Effector memory CD8-positive, alpha-beta T cell (primary cell): Measurements from ENCODE around the gene ZSWIM3.
"Not testable (repeated sequence)": the region's sequence is repeated elsewhere in the genome, so short reads cannot be mapped to it uniquely, and the experiment has no call there.

Experiments used
- ATAC-seq: fragments of 150-1000 bp; cut with Tn5 transposase; replicated peaks from 2 replicates; pipeline ENCODE4 v1.10.0; 2021; ENCODE audit warnings: mild to moderate bottlenecking, moderate library complexity
- DNase-seq, 3 experiments: peaks; one replicate each; pipeline ENCODE4 v3.0.0; 2021
- H3K27ac Mint-ChIP-seq, 2 donors: one replicate each; pipeline ENCODE4 v1.8.0; 2022; ENCODE audit warnings: mild to moderate bottlenecking in 2 of 2, mixed read lengths in 2 of 2, moderate library complexity in 2 of 2
- H3K27me3 Mint-ChIP-seq, 2 donors: one replicate each; pipeline ENCODE4 v1.8.0; 2022; ENCODE audit warnings: mixed read lengths in 2 of 2
- H3K36me3 Mint-ChIP-seq: one replicate; pipeline ENCODE4 v1.8.0; 2022; ENCODE audit warnings: mild to moderate bottlenecking, moderate library complexity, mixed read lengths; ENCODE audit not compliant: insufficient read depth
- H3K4me1 Mint-ChIP-seq, 2 donors: one replicate each; pipeline ENCODE4 v1.8.0; 2022; ENCODE audit warnings: low read depth in 2 of 2, mixed read lengths in 2 of 2
- H3K4me3 Mint-ChIP-seq, 2 donors: one replicate each; pipeline ENCODE4 v1.8.0; 2022; ENCODE audit warnings: mild to moderate bottlenecking in 2 of 2, mixed read lengths in 2 of 2, moderate library complexity in 2 of 2
- H3K9me3 Mint-ChIP-seq, 2 donors: one replicate each; pipeline ENCODE4 v1.8.0; 2022; ENCODE audit warnings: mixed read lengths in 2 of 2

The ZSWIM3 gene

DNA sequence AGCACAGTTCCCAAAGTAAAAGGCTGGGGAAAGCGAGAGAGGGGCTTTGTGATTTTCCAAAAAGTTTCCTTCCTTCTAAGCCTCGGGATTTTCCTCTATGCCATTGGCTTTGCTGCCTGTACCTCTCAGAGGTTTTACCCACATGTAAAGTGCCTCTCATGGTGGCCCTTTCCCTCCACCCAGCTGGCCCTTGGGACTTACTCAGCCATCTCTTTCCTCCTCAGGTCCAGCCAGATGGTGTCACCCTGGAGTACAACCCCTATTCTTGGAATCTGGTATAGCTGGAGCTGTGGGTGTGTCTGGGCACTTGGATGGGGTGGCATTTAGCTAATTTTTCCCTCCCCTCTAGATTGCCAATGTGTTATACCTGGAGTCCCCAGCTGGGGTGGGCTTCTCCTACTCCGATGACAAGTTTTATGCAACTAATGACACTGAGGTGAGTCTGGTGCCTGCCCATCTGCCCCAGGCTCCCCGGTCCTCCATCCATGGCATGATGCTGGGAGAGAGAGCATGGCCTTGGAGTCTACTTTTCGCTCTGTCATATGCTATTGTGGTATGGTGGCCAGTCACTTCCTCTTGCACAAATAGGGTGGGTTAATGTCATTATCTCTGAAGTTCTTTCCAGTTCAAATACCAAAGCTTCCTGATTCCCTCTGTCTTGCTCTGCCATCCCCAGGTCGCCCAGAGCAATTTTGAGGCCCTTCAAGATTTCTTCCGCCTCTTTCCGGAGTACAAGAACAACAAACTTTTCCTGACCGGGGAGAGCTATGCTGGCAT is 34.8 kb downstream of the ZSWIM3 start:
- no peak for DNase-seq
- Mint-ChIP-seq H3K4me1 (peaks cover 18 to 34% of the 10 kb centered on the region in 2 donors), H3K27me3 (no peaks in the 10 kb centered on the region), H3K9me3 (no peaks in the 10 kb centered on the region), H3K4me3 (peak overlapping the region; percentile 92 to 94), H3K27ac (peak overlapping the region; percentile 79 to 92), H3K36me3 (peaks cover 28% of the 10 kb centered on the region)
- ATAC-seq: no peak

DNA sequence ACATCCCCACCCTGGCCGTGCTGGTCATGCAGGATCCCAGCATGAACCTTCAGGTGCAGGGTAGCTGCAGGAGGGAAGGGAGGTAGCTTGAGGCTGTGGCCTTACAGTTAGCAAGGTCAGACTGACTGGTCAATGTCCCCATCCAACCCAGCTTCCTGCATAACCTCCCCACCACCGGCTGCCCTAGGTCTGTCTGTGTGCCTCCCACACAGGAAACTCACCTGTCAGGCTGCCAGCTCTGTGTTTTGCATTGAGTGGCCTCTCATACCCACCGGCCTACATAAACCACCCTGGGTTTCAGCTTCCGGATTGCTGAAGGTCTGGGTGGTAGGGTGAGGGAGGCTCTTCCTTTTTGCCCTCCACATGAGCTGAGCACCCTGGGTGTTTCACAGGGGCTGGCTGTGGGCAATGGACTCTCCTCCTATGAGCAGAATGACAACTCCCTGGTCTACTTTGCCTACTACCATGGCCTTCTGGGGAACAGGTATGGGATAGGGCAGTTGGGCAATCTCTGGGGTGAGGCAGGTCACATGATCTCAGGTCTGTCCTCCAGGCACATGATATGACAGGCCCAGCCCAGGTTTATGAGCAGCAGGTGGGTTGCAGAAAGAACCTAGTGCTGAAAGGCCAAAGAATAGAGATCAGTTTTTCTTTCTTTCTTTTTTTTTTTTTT is 35.5 kb downstream of the ZSWIM3 start:
- H3K4me3 Mint-ChIP-seq: peak overlapping the region; percentile 92 to 94
- peak overlapping the region; percentile 9 to 92 for H3K27ac Mint-ChIP-seq
- no peaks in the 10 kb centered on the region for H3K27me3 Mint-ChIP-seq
- H3K9me3 Mint-ChIP-seq: no peaks in the 10 kb centered on the region
- peak in 2 of 3 experiments; percentile 37 to 41 for DNase-seq
- ATAC-seq: peak; percentile 61
- H3K4me1 Mint-ChIP-seq: peaks cover 18 to 34% of the 10 kb centered on the region in 2 donors
- peaks cover 31% of the 10 kb centered on the region for H3K36me3 Mint-ChIP-seq

DNA sequence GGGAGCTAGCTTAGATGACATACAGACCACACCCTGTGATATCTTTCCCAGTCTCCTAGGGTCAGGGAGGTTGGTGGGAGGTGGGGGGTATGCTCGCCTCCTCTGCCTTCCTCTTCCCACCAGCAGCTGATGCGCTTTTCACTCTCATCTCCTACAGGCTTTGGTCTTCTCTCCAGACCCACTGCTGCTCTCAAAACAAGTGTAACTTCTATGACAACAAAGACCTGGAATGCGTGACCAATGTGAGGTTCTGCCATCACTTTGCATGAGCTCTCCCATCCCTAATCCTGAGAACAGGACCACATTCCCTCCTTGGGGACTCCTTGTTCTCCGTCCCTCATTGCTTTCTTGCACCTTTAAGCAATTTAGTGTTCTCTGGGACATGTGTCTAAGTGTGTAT is 36.4 kb downstream of the ZSWIM3 start:
- Mint-ChIP-seq H3K4me3 (peak overlapping the region in 1 of 2 donors; percentile 94), H3K4me1 (peaks cover 18 to 34% of the 10 kb centered on the region in 2 donors), H3K27me3 (no peaks in the 10 kb centered on the region), H3K27ac (peak overlapping the region; percentile 9 to 92), H3K36me3 (peaks cover 31% of the 10 kb centered on the region), H3K9me3 (no peaks in the 10 kb centered on the region)
- ATAC-seq: no peak
- DNase-seq: no peak

DNA sequence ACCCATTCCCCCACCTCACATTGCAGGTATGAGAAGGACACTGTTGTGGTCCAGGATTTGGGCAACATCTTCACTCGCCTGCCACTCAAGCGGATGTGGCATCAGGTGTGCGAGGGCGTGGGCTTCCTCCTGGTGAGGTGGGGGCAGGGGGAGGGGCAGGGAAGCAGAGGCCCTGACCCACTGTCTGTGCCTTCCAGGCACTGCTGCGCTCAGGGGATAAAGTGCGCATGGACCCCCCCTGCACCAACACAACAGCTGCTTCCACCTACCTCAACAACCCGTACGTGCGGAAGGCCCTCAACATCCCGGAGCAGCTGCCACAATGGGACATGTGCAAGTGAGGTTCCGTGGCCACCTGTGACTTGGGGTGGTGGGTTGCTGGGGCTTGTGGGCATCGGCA is 37.4 kb downstream of the ZSWIM3 start:
- ATAC-seq (no peak), DNase-seq (no peak)
- Mint-ChIP-seq H3K4me1 (peaks cover 18 to 30% of the 10 kb centered on the region in 2 donors), H3K27me3 (no peaks in the 10 kb centered on the region), H3K4me3 (peak overlapping the region in 1 of 2 donors; percentile 29), H3K36me3 (peaks cover 31% of the 10 kb centered on the region), H3K9me3 (no peaks in the 10 kb centered on the region), H3K27ac (peak overlapping the region in 1 of 2 donors; percentile 62)

DNA sequence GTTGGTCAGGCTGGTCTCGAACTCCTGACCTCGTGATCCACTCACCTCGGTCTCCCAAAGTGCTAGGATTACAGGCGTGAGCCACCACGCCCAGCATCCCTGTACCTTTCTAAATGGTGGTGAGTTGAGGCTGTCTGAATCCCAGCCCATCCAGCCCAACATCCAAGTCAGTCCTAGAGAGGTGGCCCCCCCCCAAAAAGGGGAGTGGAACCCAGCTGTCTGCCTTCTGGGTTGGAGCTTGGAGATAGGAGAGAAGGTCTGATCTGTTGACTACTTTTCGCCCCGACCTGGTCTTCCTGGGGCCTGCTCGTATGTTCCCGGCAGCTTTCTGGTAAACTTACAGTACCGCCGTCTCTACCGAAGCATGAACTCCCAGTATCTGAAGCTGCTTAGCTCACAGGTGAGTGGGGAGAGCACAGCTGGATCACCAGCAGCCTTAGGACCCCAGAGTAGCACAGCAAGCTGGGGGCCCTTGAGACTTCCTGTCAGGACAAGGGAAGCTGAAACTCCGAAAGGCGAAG is 39.3 kb downstream of the ZSWIM3 start:
- no peak for DNase-seq
- Mint-ChIP-seq H3K27ac (no peak overlapping the region), H3K27me3 (no peaks in the 10 kb centered on the region), H3K9me3 (no peaks in the 10 kb centered on the region), H3K4me1 (peaks cover 14 to 23% of the 10 kb centered on the region in 2 donors), H3K36me3 (peaks cover 18% of the 10 kb centered on the region), H3K4me3 (no peak overlapping the region)
- no peak for ATAC-seq

DNA sequence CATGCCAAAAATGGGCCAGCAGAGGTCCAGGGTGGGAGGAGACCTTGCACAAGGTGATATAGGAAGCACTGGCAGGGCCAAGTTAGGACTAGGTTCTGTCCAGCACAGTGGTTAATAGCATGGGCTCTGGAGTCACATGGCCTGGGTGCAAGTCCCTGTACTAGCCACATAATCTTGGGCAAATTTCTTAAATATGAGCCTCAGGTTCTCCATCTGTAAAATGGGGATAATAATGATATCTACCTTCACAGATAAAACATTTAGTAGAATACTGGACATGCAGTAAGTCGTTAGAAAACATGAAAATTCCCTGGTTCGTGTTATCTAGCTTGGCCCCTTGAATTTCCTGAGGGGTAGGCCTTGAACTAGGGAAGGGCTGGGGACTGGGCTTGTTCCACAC is 39.9 kb downstream of the ZSWIM3 start:
- H3K9me3 Mint-ChIP-seq: no peaks in the 10 kb centered on the region
- H3K27me3 Mint-ChIP-seq: no peaks in the 10 kb centered on the region
- DNase-seq: no peak
- H3K36me3 Mint-ChIP-seq: peaks cover 13% of the 10 kb centered on the region
- H3K4me1 Mint-ChIP-seq: peaks cover 11 to 18% of the 10 kb centered on the region in 2 donors
- no peak overlapping the region for H3K4me3 Mint-ChIP-seq
- no peak overlapping the region for H3K27ac Mint-ChIP-seq
- ATAC-seq: no peak

DNA sequence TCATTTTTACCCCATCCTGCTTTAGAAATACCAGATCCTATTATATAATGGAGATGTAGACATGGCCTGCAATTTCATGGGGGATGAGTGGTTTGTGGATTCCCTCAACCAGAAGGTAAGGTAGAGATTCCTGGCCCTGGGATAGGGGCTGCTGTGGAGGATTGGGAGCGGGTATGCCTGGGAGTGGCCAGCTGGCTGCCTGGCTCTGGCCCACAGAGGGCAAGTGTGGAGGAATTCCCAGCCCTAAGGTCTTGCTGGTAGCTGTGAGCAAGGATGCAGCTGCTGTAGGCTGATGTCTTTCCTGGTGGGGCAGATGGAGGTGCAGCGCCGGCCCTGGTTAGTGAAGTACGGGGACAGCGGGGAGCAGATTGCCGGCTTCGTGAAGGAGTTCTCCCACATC is 40.3 kb downstream of the ZSWIM3 start:
- H3K27ac Mint-ChIP-seq: no peak overlapping the region
- H3K4me3 Mint-ChIP-seq: no peak overlapping the region
- ATAC-seq (no peak), DNase-seq (no peak)
- no peaks in the 10 kb centered on the region for H3K27me3 Mint-ChIP-seq
- no peaks in the 10 kb centered on the region for H3K9me3 Mint-ChIP-seq
- peaks cover 9% of the 10 kb centered on the region for H3K36me3 Mint-ChIP-seq
- peaks cover 7 to 13% of the 10 kb centered on the region in 2 donors for H3K4me1 Mint-ChIP-seq

DNA sequence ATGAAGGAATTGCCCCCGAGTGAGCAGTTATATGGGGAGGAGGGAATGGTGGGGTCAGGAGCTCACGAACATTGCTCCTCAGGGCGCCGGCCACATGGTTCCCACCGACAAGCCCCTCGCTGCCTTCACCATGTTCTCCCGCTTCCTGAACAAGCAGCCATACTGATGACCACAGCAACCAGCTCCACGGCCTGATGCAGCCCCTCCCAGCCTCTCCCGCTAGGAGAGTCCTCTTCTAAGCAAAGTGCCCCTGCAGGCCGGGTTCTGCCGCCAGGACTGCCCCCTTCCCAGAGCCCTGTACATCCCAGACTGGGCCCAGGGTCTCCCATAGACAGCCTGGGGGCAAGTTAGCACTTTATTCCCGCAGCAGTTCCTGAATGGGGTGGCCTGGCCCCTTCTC is 40.9 kb downstream of the ZSWIM3 start:
- Mint-ChIP-seq H3K9me3 (no peaks in the 10 kb centered on the region), H3K27ac (no peak overlapping the region), H3K4me1 (peaks cover under 1 to 8% of the 10 kb centered on the region in 2 donors), H3K27me3 (no peaks in the 10 kb centered on the region), H3K36me3 (peaks cover 3% of the 10 kb centered on the region), H3K4me3 (no peak overlapping the region)
- ATAC-seq (no peak), DNase-seq (no peak)

DNA sequence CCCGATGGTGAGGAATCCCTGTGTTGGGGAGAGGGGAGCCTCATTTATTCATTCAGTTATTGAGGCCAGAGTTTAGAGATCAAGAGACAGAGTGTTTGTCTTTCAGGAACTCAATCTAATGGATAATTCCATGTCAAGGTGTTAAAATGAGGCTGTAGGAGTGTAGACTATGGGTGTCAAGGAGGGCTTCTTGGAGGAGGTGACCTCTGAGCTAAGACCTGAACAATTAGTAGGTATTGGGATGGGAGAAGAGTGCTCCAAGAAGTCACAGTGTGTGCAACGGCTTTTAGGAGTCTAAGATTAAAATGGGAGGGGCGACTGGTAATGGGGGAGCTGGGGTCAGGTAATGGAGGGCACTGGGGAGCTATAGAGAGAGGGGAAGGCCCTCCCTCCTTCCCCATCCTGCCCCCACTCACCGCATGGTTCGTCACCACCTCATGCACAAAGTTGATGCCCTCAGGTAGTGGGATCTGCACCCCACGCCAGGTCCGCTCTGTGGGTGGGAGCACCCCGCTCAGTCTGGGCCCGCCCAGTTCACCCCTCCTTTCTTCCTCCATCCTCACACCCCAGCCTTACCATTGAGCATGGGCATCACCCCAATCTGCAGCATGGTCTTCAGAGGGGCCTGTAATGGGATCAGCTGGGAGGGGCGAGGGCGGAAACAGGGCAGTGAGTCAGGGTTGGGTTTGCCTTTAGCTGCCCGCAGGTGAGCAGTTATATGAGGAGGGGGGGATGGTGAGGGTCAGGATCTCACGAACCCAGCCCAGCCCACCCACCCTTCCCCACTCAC is 41.8 kb downstream of the ZSWIM3 start:
- Mint-ChIP-seq H3K36me3 (peaks cover 3% of the 10 kb centered on the region), H3K4me3 (no peak overlapping the region), H3K27me3 (no peaks in the 10 kb centered on the region), H3K9me3 (no peaks in the 10 kb centered on the region), H3K27ac (no peak overlapping the region), H3K4me1 (no peaks in the 10 kb centered on the region)
- DNase-seq (no peak), ATAC-seq (no peak)

DNA sequence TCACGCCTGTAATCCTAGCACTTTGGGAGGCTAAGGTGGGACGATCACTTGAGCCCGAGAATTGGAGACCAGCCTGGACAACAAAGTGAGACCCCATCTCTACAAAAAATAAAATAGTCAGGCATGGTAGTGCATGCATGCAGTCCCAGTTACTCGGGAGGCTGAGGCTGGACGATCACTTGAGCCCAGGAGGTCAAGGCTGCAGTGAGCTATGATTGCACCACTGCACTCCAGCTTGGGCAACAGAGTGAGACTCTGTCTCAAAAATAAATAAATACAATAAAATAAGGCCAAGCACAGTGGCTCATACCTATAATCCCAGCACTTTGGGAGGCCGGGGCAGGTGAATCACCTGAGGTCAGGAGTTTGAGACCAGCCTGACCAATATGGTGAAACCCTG is 43.9 kb downstream of the ZSWIM3 start:
- H3K9me3 Mint-ChIP-seq, ATAC-seq, H3K27me3 Mint-ChIP-seq, H3K27ac Mint-ChIP-seq, H3K4me3 Mint-ChIP-seq, H3K4me1 Mint-ChIP-seq, H3K36me3 Mint-ChIP-seq, DNase-seq: not testable (repeated sequence)

DNA sequence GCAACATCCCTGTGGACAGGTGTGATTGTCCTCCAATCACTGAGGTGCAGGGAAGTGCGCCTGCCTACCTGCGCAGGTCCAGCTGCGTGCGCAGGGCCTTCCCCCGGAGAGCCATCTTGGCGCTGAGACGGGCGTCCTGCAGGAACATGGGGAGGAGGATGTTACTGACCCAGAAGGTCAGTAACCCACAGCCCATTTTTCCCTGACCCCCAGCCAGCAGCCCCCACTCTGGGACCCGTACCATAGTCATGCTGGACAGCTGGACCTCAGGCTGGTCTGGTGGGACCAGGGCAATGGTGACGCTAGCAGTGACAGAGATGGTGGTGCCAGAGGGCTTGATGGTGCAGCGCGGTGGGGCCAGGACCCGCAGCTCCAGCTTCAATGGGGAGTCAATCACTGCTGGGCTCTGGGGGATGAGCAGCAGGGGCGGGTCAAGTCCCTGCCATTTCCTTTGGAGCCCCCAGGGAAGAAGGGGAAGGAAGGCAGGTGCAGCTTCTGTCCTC is 44.8 kb downstream of the ZSWIM3 start:
- Mint-ChIP-seq H3K4me3 (no peak overlapping the region), H3K9me3 (no peaks in the 10 kb centered on the region), H3K27me3 (no peaks in the 10 kb centered on the region), H3K27ac (no peak overlapping the region), H3K4me1 (no peaks in the 10 kb centered on the region), H3K36me3 (peaks cover 3% of the 10 kb centered on the region)
- no peak for DNase-seq
- ATAC-seq: no peak

DNA sequence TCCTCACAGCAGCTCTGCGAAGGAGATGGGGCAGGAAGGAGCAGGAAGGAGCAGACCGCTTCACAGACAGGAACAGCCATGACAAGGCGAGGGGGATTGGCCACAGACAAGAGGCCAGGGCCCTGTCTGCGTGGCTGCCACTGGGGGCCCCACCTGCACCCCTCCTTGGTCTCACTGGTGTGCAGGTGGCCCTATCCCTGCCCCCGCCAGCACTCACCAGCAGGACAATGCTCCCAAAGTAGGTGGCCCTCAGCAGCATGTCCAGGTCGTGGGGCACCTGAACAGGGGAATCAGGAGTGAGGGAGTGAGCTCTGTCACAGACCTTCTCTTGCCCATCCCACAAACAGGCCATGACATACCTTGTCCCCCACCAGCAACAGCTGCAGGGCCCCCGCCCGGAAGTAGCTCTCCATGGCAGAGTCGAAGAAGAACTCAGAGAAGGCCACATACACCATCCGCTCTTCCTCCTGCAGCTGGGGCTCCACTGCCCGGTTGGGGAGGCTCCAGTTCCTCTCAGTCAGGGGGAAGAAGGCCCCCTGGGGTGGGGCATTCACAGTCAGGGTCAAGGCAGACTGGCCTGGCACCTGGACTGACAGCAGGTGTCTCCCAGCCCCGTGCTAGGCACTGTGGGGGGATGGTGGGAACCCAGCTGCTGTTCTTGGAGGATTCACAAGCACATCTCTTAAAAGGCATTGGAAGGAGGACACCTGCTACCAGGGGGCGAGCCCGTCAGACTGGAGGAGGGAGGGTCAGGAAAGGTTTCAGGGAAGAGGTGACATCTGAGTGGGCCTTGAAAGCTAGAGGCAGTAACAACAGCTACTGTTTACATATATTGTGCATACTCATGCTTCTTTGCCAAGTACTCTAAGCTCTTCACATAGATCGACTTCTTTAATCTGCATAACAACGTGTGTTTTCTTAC is 47.4 kb downstream of the ZSWIM3 start:
- ATAC-seq (no peak), DNase-seq (no peak)
- H3K27me3 Mint-ChIP-seq: no peaks in the 10 kb centered on the region
- H3K9me3 Mint-ChIP-seq: no peaks in the 10 kb centered on the region
- H3K36me3 Mint-ChIP-seq: no peaks in the 10 kb centered on the region
- H3K4me3 Mint-ChIP-seq: no peak overlapping the region
- H3K27ac Mint-ChIP-seq: peak overlapping the region in 1 of 2 donors; percentile 38
- no peaks in the 10 kb centered on the region for H3K4me1 Mint-ChIP-seq
